ENCODE results near the gene SNX5.

Gene SNX5

DNA sequence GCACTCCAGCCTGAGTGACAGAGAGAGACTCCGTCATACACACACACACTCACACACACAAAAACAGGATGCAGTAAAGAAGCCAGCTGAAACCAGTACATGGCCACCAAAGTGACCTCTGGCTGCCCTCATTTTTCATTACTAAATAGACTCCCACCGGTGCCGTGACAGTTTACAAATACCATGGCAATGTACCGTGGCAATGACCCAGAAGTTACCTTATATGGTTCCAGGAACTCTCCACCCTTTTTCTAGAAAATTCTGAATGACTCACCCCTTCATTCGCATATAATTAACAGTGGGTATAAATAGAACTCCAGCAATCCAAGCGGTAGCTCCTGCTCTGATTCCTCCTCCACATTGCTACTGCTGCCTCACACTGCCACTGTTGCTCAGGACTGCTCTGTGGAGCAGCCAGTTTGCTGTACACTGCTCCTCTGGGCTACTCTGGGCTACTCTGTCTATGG lies 57.7 kb downstream of the SNX5 start:
- DNase-seq, result no peak

DNA sequence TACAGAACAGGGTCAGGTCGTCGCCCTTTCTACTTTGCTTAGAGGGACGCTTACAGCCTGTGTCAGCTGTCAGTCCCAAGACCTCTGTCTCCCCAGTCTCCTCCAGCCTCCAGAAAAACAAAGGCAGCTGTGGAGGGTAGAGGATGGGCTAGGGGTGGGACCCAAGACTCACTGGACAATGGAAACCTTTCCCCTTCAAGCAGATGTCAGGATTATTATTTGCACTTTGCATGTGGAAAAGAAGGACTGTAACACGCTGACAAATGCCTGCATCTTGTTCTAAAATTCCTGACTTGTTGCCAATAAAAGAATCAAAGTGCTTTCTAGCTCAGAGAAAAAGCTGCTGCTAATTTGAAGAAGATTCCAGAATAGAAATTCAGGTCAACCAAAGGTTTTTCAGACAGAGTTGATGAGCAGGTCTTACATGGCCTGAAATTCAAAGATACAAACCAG lies 58.7 kb downstream of the SNX5 start:
- DNase-seq, result no peak

DNA sequence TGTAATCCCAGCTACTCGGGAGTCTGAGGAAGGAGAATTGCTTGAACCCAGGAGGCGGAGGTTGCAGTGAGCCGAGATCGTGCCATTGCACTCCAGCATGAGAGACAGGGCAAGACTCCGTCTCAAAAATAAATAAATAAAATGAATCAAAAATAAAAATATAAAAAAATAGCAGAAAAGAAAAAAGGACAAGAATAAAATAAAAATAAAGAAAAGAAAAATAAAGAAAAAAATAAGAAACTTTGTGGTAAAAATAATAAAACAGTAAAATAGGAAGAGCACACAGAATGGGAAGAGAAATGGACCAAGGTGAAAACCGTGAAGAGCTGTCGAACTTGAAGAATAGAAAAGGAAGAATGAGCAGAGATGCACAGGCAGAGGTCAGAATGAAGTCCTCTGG lies 63.0 kb downstream of the SNX5 start:
- DNase-seq, result no peak

DNA sequence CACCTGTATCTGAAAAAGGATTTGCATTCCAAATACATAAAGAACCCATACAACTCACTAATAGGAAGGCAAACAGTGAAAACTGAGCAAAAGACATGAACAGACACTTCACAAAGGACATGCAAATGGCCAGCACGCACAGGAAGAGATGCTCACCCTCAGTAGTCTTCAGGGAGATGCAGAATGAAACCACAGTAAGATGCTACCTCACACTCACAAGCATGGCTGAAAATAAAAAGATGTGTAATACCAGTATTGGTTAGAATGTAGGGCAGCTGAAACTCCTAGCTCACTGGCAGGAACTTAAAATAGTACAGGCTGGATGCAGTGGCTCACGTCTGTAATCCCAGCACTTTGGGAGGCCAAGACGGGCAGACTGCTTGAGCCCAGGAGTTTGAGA lies 64.6 kb downstream of the SNX5 start:
- DNase-seq, result no peak

DNA sequence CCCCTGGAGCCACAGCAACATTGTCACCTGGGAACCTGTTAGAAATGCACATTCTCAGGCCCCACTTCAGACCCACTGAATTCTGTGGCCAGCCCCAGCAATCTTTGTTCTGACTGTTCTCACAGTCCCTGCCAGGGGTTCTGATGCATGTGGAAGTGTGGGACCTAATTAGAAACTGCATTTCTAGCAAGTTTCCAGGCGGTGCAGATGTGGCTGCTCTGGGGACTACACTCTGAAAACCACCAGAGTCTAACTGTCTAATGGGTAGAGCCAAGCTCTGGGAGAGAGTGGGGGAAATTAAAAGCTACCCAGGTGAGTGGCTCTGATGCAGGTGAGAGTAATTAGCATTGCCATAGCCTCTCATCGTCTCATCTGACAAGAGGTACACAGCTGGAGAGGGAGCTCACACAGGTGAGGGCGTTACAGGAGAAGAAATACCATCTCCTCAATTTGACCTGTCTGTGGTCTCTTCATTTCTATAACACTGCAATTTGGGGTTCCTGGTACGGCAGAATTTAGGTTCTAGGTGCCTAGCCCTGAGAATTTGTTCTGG lies 66.0 kb downstream of the SNX5 start:
- no peak for DNase-seq

DNA sequence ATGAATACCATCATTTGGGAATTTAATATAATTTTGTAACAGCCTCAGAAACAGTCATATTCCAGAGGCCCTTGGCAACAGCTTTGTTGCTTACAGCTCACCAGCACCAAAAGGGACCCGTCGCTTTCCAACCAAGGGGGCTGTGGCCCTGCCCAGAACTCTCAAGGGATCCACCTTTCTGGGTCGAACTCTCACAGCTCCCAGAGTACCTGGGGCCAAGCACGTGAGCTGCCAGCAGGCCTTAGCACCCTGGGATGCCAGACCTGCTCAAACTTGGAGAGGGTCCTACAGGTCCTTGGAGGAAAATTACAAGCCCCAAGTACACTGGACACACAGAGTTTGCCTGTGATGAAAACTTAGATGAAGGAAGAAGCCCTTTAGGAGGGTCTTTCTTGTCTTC lies 66.6 kb downstream of the SNX5 start:
- no peak for DNase-seq

DNA sequence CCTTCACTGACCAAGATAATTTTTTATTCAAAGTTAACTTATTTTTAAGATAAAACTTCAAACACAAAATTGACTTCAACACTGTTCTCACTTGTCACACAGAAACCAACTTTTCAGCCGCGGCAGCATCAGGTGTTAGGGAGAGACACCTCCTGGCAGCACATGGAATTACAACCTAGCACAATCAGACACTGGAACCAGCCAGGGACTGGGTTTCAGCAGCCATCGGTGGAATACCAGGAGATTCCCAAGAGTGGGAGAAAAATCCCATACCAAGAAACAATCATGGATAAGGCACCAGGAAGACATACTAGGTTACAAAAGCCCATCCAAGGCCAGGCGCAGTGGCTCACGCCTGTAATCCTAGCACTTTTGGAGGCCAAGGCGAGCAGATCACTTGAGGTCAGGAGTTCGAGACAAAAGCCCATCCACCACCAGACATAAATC lies 70.0 kb downstream of the SNX5 start:
- peak; percentile 24 for DNase-seq

DNA sequence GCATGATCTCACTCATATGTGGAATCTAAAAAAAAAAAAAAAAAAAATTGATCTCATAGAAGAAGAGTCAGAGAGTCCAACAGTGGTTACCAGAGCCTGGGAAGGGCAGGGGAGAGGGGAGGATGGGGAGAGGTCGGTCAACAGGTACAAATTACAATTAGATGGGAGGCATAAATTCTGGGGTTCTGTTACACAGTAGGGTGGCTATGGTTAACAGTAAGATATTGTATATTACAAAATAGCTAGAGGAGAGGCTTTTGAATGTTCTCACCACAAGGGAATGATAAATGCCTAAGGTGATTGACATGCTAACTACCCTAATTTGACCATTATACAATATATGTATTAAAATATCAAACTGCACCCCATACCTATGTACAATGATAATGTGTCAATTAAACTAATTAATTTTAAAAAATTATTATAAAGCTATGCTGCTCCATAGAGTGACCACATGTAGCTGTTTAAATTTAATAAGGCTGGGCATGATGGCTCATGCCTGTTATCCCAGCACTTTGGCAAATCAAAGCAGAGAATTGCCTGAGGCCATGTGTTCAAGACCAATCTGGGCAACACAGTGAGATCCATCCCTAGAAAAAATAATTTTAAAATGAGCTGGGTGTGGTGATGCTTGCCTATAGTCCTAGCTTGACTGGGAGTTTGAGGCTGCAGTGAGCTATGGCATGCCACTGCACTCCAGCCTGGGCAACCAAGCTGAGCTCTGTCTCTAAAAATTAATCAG lies 70.9 kb downstream of the SNX5 start:
- no peak for DNase-seq

DNA sequence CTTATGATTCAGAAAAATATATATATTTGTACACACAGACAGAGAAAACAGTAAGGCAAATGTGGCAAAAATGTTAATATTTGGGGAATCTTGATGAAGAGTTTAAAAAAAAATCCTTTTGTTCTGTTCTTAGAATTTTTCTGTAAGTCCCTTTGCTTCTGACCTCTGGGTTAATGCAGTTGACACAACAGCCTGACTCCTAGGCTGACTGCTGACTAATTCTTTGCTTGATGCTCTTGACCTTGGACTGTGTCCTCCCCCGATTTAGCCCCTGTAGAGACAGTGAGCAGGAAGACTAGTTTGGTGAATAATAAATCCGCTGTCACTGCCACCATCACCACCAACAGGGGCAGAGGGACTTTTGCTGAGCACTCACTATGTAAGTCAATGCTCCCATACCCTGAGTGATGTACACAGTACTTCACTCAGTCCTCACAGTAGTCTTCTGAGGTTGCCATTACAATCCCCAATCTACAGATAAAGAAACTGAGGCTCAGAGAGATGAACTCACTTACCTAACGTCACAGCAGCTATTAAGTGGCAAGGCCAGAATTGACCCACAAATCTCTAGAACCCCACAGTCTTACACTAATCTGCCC lies 71.7 kb downstream of the SNX5 start:
- DNase-seq, result no peak

DNA sequence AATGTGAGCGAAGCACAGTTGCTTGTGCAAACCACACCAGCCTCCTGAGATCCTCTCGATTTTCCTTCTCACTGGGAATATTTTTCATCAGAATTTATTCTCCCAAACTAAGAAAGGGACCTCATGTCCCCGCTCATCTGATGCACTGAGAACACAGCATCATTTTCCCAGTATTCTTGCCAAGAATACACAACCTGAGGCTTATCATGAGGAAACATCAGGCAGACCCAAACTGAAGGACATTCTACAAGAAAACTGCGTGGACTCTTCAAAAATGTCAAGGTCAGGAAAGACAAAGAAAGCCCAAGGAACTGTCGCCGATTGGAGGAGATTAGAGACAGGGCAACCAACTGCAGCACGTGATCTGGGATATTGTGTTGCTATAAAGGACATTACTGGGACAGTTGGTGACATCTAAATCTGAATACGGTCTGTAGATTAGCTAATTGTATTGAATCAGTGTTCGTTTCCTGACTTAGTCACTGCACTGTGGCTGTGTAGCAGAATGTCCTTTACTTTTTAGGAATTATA lies 72.3 kb downstream of the SNX5 start:
- no peak for DNase-seq

DNA sequence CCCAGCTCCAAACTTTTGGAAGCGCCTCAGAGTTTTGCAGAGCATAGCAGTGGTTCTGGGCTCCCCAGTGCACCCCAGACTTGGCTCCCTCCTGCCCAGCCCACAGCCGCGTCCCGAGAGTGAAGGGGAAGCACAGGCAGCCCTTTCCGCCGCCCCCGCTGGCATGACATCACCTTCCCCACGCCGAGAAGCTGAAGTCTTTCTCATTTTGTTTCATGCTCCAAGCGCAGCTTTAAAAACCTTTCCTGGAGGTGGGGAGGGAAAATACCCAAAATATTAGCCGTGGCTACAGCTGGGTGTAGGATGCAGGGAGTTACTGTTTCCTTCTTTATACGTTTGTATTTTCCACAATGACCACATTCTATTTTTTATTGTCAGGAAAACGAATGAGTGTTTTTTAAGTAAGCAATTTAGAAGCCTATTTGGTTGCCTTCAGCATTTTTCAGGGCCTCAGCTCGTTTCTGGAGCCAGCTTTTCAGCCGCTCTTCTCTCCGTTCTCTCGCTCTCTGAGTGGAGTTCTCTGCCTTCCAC lies 72.9 kb downstream of the SNX5 start:
- no peak for DNase-seq

DNA sequence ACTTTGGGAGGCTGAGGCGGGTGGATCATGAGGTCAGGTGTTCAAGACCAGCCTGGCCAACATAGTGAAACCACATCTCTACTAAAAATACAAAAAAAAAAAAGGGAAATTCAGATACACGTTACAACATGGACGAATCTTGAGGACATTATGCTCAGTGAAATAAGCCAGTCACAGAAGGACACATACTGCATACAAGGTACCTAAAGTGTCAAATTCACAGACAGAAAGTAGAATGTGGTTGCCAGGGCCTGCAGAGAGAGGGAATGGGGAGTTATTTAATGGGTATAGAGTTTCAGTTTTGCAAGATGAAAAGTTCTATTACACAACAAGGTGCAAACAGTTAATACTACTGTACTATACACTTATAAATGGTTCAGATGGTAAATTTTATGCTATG lies 75.1 kb downstream of the SNX5 start:
- no peak for DNase-seq

DNA sequence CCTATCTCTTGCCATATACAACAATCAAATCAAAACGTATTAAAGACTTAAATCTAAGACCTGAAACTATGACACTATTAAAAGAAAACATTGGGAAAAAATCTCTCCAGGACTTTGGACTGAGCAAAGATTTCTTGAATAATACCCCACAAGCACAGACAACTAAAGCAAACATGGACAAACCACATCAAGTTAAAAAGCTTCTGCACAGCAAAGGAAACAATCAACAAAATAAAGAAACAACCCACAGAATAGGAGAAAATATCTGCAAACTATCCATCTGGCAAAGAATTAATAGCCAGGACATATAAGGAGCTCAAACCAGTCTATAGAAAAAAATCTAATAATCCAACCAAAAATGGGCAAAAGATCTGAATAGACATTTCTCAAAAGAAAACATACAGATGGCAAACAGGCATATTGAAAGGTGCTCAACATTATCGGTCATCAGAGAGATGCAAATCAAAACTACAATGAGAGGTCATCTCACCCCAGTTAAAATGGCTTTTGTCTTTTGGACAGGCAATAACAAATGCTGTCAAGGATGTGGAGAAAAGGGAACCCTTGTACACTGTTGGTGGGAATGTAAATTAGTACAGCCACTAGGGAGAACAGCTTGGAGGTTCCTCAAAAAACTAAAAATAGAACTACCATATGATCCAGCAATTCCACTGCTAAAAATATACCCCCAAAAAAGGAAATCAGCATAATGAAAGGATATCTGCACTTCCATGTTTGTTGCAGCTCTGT lies 76.2 kb downstream of the SNX5 start:
- DNase-seq, result no peak
